SU-DHL-6 (cell line): Measurements from ENCODE around the gene LYVE1.

Source experiments
- H2AFZ ChIP-seq: fragments of 200-600 bp; sonication (generic); 2 replicates; pipeline ENCODE4 v1.6.1; 2014; ENCODE audit warnings: low read depth, mild to moderate bottlenecking, moderate library complexity, mixed read lengths, antibody characterized with exemption, low read length; ENCODE audit not compliant: severe bottlenecking
- H3F3A ChIP-seq: fragments of 200-600 bp; shearing (Covaris generic); 2 replicates; pipeline ENCODE4 v1.6.0; 2016; ENCODE audit warnings: antibody characterized with exemption, mild to moderate bottlenecking; ENCODE audit not compliant: insufficient read depth
- H3K27ac ChIP-seq: fragments of 200-600 bp; sonication (generic); 2 replicates; pipeline ENCODE4 v1.5.1; 2016; ENCODE audit warnings: low read depth, mild to moderate bottlenecking, low read length, moderate library complexity, mixed read lengths
- H3K27me3 ChIP-seq: fragments of 200-600 bp; sonication (generic), shearing (Covaris generic); 2 replicates; pipeline ENCODE4 v1.6.0; 2014; ENCODE audit warnings: mild to moderate bottlenecking, low read length
- H3K36me3 ChIP-seq: fragments of 200-600 bp; sonication (generic); 2 replicates; pipeline ENCODE4 v1.6.1; 2014; ENCODE audit warnings: mild to moderate bottlenecking, low read length, mixed read lengths
- H3K4me2 ChIP-seq: fragments of 300-600, 200-600 bp; shearing (Covaris generic), sonication (generic); 2 replicates; pipeline ENCODE4 v1.6.0; 2014; ENCODE audit warnings: low read length, low read depth, mild to moderate bottlenecking; ENCODE audit not compliant: poor library complexity, severe bottlenecking
- H3K4me3 ChIP-seq: fragments of 200-600 bp; sonication (generic); 2 replicates; pipeline ENCODE4 v1.5.1; 2014; ENCODE audit warnings: antibody characterized with exemption, low read length, mild to moderate bottlenecking, mixed read lengths; ENCODE audit not compliant: insufficient read depth, poor library complexity, severe bottlenecking
- H3K79me2 ChIP-seq: fragments of 200-600 bp; sonication (generic); 2 replicates; pipeline ENCODE4 v1.6.1; 2014; ENCODE audit warnings: mild to moderate bottlenecking, low read length, moderate library complexity; ENCODE audit not compliant: insufficient read depth
- H3K9ac ChIP-seq: fragments of 200-600 bp; sonication (generic); 2 replicates; pipeline ENCODE4 v1.7.0; 2014; ENCODE audit warnings: mild to moderate bottlenecking, low read length
- H3K9me2 ChIP-seq: fragments of 200-600 bp; sonication (generic); replicated peaks from 2 replicates; pipeline ENCODE4 v1.6.1; 2014; ENCODE audit warnings: low read length; ENCODE audit not compliant: insufficient read depth
- H3K9me3 ChIP-seq: fragments of 200-600 bp; sonication (generic); 2 replicates; pipeline ENCODE4 v1.6.1; 2014; ENCODE audit warnings: low read length, mixed read lengths; ENCODE audit not compliant: insufficient read depth
- H4K20me1 ChIP-seq: fragments of 200-600 bp; sonication (generic); 2 replicates; pipeline ENCODE4 v1.6.1; 2014; ENCODE audit warnings: low read depth, mild to moderate bottlenecking, antibody characterized with exemption, low read length, moderate library complexity, mixed read lengths
- CTCF ChIP-seq: fragments of 200-600 bp; sonication (generic); IDR thresholded peaks from one replicate; pipeline ENCODE4 v1.5.1; 2017; ENCODE audit warnings: antibody characterized with exemption, mild to moderate bottlenecking, low read length, moderate library complexity; ENCODE audit not compliant: insufficient read depth, poor library complexity, severe bottlenecking
- EZH2phosphoT487 ChIP-seq: fragments of 200-600 bp; sonication (generic), shearing (Covaris generic); conservative IDR thresholded peaks from 2 replicates; pipeline ENCODE4 v1.6.1; 2018; ENCODE audit warnings: mild to moderate bottlenecking, antibody characterized with exemption, low read length, moderate library complexity, mixed read lengths

The LYVE1 gene

GRCh38 chr11:10604340-10604748 lies 35.9 kb upstream of the LYVE1 start:
- H3K79me2 ChIP-seq, result no peaks in the 10 kb centered on the region
- TF ChIP-seq EZH2phosphoT487 (no peak), CTCF (no peak)
- H3F3A ChIP-seq, result no peaks in the 10 kb centered on the region
- no peaks in the 10 kb centered on the region for H4K20me1 ChIP-seq
- no peak overlapping the region for H3K4me2 ChIP-seq
- H2AFZ ChIP-seq, result no peak overlapping the region
- no peak overlapping the region for H3K9ac ChIP-seq
- no peak overlapping the region for H3K4me3 ChIP-seq
- H3K9me3 ChIP-seq, result no peaks in the 10 kb centered on the region
- no peaks in the 10 kb centered on the region for H3K36me3 ChIP-seq
- H3K27me3 ChIP-seq, result no peaks in the 10 kb centered on the region
- no peaks in the 10 kb centered on the region for H3K9me2 ChIP-seq
- H3K27ac ChIP-seq, result no peak overlapping the region

GRCh38 chr11:10603721-10604297 lies 35.3 kb upstream of the LYVE1 start:
- no peak overlapping the region for H3K27ac ChIP-seq
- TF ChIP-seq EZH2phosphoT487 (no peak), CTCF (no peak)
- H3K4me3 ChIP-seq, result no peak overlapping the region

GRCh38 chr11:10602945-10603344 lies 34.5 kb upstream of the LYVE1 start:
- no peak overlapping the region for H3K4me2 ChIP-seq
- no peaks in the 10 kb centered on the region for H3K79me2 ChIP-seq
- no peaks in the 10 kb centered on the region for H3K9me3 ChIP-seq
- no peak overlapping the region for H2AFZ ChIP-seq
- no peaks in the 10 kb centered on the region for H3F3A ChIP-seq
- H3K27ac ChIP-seq, result no peak overlapping the region
- H4K20me1 ChIP-seq, result no peaks in the 10 kb centered on the region
- H3K36me3 ChIP-seq, result no peaks in the 10 kb centered on the region
- H3K4me3 ChIP-seq, result no peak overlapping the region
- no peaks in the 10 kb centered on the region for H3K9me2 ChIP-seq
- TF ChIP-seq CTCF (no peak), EZH2phosphoT487 (no peak)
- no peak overlapping the region for H3K9ac ChIP-seq
- H3K27me3 ChIP-seq, result no peaks in the 10 kb centered on the region

More at GRCh38 chr11:10603721-10604297, 35.3 kb upstream of the LYVE1 start:
- H3K9ac ChIP-seq, result no peak overlapping the region
- no peak overlapping the region for H3K4me2 ChIP-seq
- H2AFZ ChIP-seq, result no peak overlapping the region
- H3K9me3 ChIP-seq, result no peaks in the 10 kb centered on the region
- no peaks in the 10 kb centered on the region for H3K9me2 ChIP-seq
- no peaks in the 10 kb centered on the region for H3K79me2 ChIP-seq
- no peaks in the 10 kb centered on the region for H3F3A ChIP-seq
- no peaks in the 10 kb centered on the region for H3K36me3 ChIP-seq
- H4K20me1 ChIP-seq, result no peaks in the 10 kb centered on the region
- H3K27me3 ChIP-seq, result no peaks in the 10 kb centered on the region
